T-cell (primary cell): Measurements from ENCODE around the gene EPPIN. TPM values are rescaled to one million over a fixed set of nuclear protein-coding genes. Genes with fewer than 3 reads are reported as not detected.

ENCODE experiments used
- ATAC-seq, 4 experiments: fragments of 200-7000 bp in 3 of 4; fragments of 150-1000 bp in 1 of 4; cut with Tn5 transposase; replicated peaks in 1 of 4; 1 replicate in 3 of 4; 2 replicates in 1 of 4; pipeline ENCODE4 v1.10.0; 2021; ENCODE audit warnings: moderate library complexity in 3 of 4, mild to moderate bottlenecking in 2 of 4, moderate number of reproducible peaks in 1 of 4
- CTCF ChIA-PET, 2 donors: fragments of 300-600 bp; sonication (Branson Sonifier 250); formaldehyde crosslinking; loops; one replicate each; lab custom pipeline; 2022; ENCODE audit warnings: antibody characterized with exemption in 2 of 2; lab: Charles Lee
- POLR2A ChIA-PET, 2 donors: fragments of 300-600 bp; sonication (Branson Sonifier 250); formaldehyde crosslinking; loops; one replicate each; lab custom pipeline; 2022; ENCODE audit warnings: antibody characterized with exemption in 2 of 2; lab: Charles Lee
- DNase-seq, 35 experiments: peaks; one replicate each; pipeline versions ENCODE4 v3.0.0 to v3.0.0-alpha.2; 2013 to 2023
- H3K27ac ChIP-seq: one replicate; pipeline ENCODE4 v1.5.1; 2013; ENCODE audit warnings: low read length
- H3K27me3 ChIP-seq, 2 experiments: replicated peaks in 1 of 2; 1 replicate in 1 of 2; 2 replicates in 1 of 2; pipeline versions ENCODE4 v1.6.1 to v1.7.0; 2013; ENCODE audit warnings: low read length in 1 of 2, mixed read lengths in 1 of 2; ENCODE audit not compliant: control insufficient read depth in 2 of 2, insufficient read depth in 2 of 2; ENCODE audit errors: extremely low read depth in 1 of 2
- H3K36me3 ChIP-seq, 2 donors: 1 replicate in 1 of 2; 2 replicates in 1 of 2; pipeline versions ENCODE4 v1.6.1 to v1.7.0; 2013; ENCODE audit warnings: low read length in 1 of 2; ENCODE audit not compliant: control insufficient read depth in 2 of 2, insufficient read depth in 1 of 2; ENCODE audit errors: extremely low read depth in 1 of 2
- H3K4me1 ChIP-seq, 2 experiments: 1 replicate in 1 of 2; 2 replicates in 1 of 2; pipeline versions ENCODE4 v1.6.1 to v1.7.0; 2013; ENCODE audit warnings: low read length in 2 of 2, mixed read lengths in 1 of 2; ENCODE audit not compliant: insufficient read depth in 2 of 2, control insufficient read depth in 1 of 2; ENCODE audit errors: extremely low read depth in 1 of 2
- H3K4me3 ChIP-seq, 2 donors: 1 replicate in 1 of 2; 2 replicates in 1 of 2; pipeline versions ENCODE4 v1.5.1 to v1.7.0; 2013; ENCODE audit warnings: mild to moderate bottlenecking in 2 of 2, low read length in 1 of 2, moderate library complexity in 1 of 2; ENCODE audit not compliant: control insufficient read depth in 1 of 2; ENCODE audit errors: extremely low read depth in 1 of 2
- H3K9me3 ChIP-seq: 2 replicates; pipeline ENCODE4 v1.7.0; 2013
- H3K27ac Mint-ChIP-seq, 2 donors: one replicate each; pipeline ENCODE4 v1.8.0; 2020 to 2021; ENCODE audit warnings: mild to moderate bottlenecking in 2 of 2, mixed read lengths in 2 of 2
- H3K27me3 Mint-ChIP-seq, 2 donors: one replicate each; pipeline ENCODE4 v1.8.0; 2021 to 2022; ENCODE audit warnings: mixed read lengths in 2 of 2
- H3K36me3 Mint-ChIP-seq: one replicate; pipeline ENCODE4 v1.8.0; 2021; ENCODE audit warnings: mixed read lengths
- H3K4me1 Mint-ChIP-seq, 3 donors: one replicate each; pipeline ENCODE4 v1.8.0; 2020 to 2022; ENCODE audit warnings: mixed read lengths in 3 of 3, mild to moderate bottlenecking in 1 of 3
- H3K4me3 Mint-ChIP-seq, 3 donors: one replicate each; pipeline ENCODE4 v1.8.0; 2020 to 2022; ENCODE audit warnings: mild to moderate bottlenecking in 3 of 3, mixed read lengths in 3 of 3, moderate library complexity in 3 of 3
- H3K9me3 Mint-ChIP-seq, 3 donors: one replicate each; pipeline ENCODE4 v1.8.0; 2020 to 2022; ENCODE audit warnings: mixed read lengths in 3 of 3
- WGBS: methylation state at CpG from one replicate; pipeline ENCODE4 v1.1.5; 2013; ENCODE audit warnings: missing lambda C conversion rate; ENCODE audit not compliant: insufficient coverage; 5-methylcytosine and 5-hydroxymethylcytosine counted together
- total RNA-seq, 35 experiments: library from RNA in 6 of 35; stranded (reverse) in 6 of 35; fragments of 120-200 nt in 1 of 35; gene quantifications; one replicate each; pipeline versions ENCODE4 v1.2.1 to v1.2.4 and lab custom pipeline; 2013 to 2026

The EPPIN gene
- total RNA-seq, 5 donors from 2014 or later (not counting 1 experiment from before 2014, with no cell fraction given), result not detected

GRCh38 chr20:45507011-45507820, 40.0 kb downstream of the EPPIN start:
- no peak overlapping the region for H3K4me3 Mint-ChIP-seq
- no peak overlapping the region for H3K4me3 ChIP-seq
- WGBS, result 100% methylated on average over 3 of the region's 5 CpGs
- no peak overlapping the region for H3K27ac Mint-ChIP-seq
- no peaks in the 10 kb centered on the region for H3K9me3 Mint-ChIP-seq
- H3K36me3 ChIP-seq, result no peaks in the 10 kb centered on the region
- H3K4me1 Mint-ChIP-seq, result peaks cover 0 to 2% (median 0%) of the 10 kb centered on the region in 3 donors
- ATAC-seq, result no peak
- H3K27ac ChIP-seq, result no peak overlapping the region
- no peaks in the 10 kb centered on the region for H3K36me3 Mint-ChIP-seq
- H3K9me3 ChIP-seq, result no peaks in the 10 kb centered on the region
- ChIA-PET POLR2A (no interaction called here), CTCF (no interaction called here)
- peaks cover 0 to 7% of the 10 kb centered on the region in 2 experiments for H3K27me3 ChIP-seq
- no peaks in the 10 kb centered on the region for H3K4me1 ChIP-seq
- H3K27me3 Mint-ChIP-seq, result peaks cover 25 to 48% of the 10 kb centered on the region in 2 donors
- DNase-seq, result no peak

- POLR2A ChIA-PET, result no interaction called here
- no peaks in the 10 kb centered on the region for H3K9me3 ChIP-seq
- Mint-ChIP-seq H3K4me1 (peaks cover 0 to 2% (median 0%) of the 10 kb centered on the region in 3 donors), H3K27me3 (peaks cover 30 to 52% of the 10 kb centered on the region in 2 donors), H3K9me3 (no peaks in the 10 kb centered on the region), H3K36me3 (no peaks in the 10 kb centered on the region), H3K4me3 (no peak overlapping the region), H3K27ac (no peak overlapping the region)
- peaks cover 0 to 7% of the 10 kb centered on the region in 2 experiments for H3K27me3 ChIP-seq
- no peak overlapping the region for H3K4me3 ChIP-seq
- no peaks in the 10 kb centered on the region for H3K36me3 ChIP-seq
- no peak for ATAC-seq
- no peak overlapping the region for H3K27ac ChIP-seq
- no peaks in the 10 kb centered on the region for H3K4me1 ChIP-seq
- CTCF ChIA-PET, result no interaction called here
- no CpG with 5 or more reads among the region's 2 CpGs for WGBS
- no peak for DNase-seq
Measured at GRCh38 chr20:45506398-45506797, 40.8 kb downstream of the EPPIN start.

GRCh38 chr20:45503403-45503802, 43.8 kb downstream of the EPPIN start:
- POLR2A ChIA-PET, result interaction anchor here (0.6 kb wide), 2 partner anchors 187 to 1549 kb away, joined by 3 read pairs; no protein-coding TSS in a partner anchor
- Mint-ChIP-seq H3K4me3 (no peak overlapping the region), H3K36me3 (no peaks in the 10 kb centered on the region), H3K27ac (no peak overlapping the region), H3K27me3 (peaks cover 43 to 56% of the 10 kb centered on the region in 2 donors), H3K4me1 (peaks cover 0 to 2% (median 0%) of the 10 kb centered on the region in 3 donors), H3K9me3 (no peaks in the 10 kb centered on the region)
- no peak overlapping the region for H3K27ac ChIP-seq
- DNase-seq (no peak), ATAC-seq (no peak)
- CTCF ChIA-PET, result interaction anchor here in 1 of 2 donors (0.6 kb wide), 1 partner anchor 247 kb away, joined by 3 read pairs; no protein-coding TSS in a partner anchor
- H3K27me3 ChIP-seq, result peaks cover 0 to 20% of the 10 kb centered on the region in 2 experiments
- H3K9me3 ChIP-seq, result no peaks in the 10 kb centered on the region
- no peak overlapping the region for H3K4me3 ChIP-seq
- H3K36me3 ChIP-seq, result no peaks in the 10 kb centered on the region
- no CpG with 5 or more reads among the region's 2 CpGs for WGBS
- H3K4me1 ChIP-seq, result no peaks in the 10 kb centered on the region

GRCh38 chr20:45502561-45502960, 44.6 kb downstream of the EPPIN start:
- ATAC-seq, result no peak
- peaks cover 43 to 55% of the 10 kb centered on the region in 2 donors for H3K27me3 Mint-ChIP-seq
- no peak overlapping the region for H3K4me3 ChIP-seq
- peaks cover 0 to 2% (median 0%) of the 10 kb centered on the region in 3 donors for H3K4me1 Mint-ChIP-seq
- H3K27ac Mint-ChIP-seq, result no peak overlapping the region
- no peak overlapping the region for H3K27ac ChIP-seq
- no peaks in the 10 kb centered on the region for H3K36me3 Mint-ChIP-seq
- H3K4me1 ChIP-seq, result no peaks in the 10 kb centered on the region
- POLR2A ChIA-PET, result interaction anchor here in 1 of 2 donors (0.6 kb wide), 1 partner anchor 133 kb away, joined by 5 read pairs; no protein-coding TSS in a partner anchor
- no CpG with 5 or more reads among the region's 1 CpG for whole genome bisulfite sequencing
- no peak for DNase-seq
- H3K4me3 Mint-ChIP-seq, result no peak overlapping the region
- no peaks in the 10 kb centered on the region for H3K36me3 ChIP-seq
- peaks cover 2 to 22% of the 10 kb centered on the region in 2 experiments for H3K27me3 ChIP-seq
- no peaks in the 10 kb centered on the region for H3K9me3 ChIP-seq
- CTCF ChIA-PET, result interaction anchor here in 1 of 2 donors (0.6 kb wide), 1 partner anchor 1697 kb away, joined by 3 read pairs; no protein-coding TSS in a partner anchor
- no peaks in the 10 kb centered on the region for H3K9me3 Mint-ChIP-seq

- Histone ChIP-seq H3K36me3 (no peaks in the 10 kb centered on the region), H3K27me3 (peaks cover 2 to 25% of the 10 kb centered on the region in 2 experiments), H3K9me3 (no peaks in the 10 kb centered on the region), H3K4me3 (no peak overlapping the region), H3K4me1 (no peaks in the 10 kb centered on the region), H3K27ac (no peak overlapping the region)
- ChIA-PET CTCF (no interaction called here), POLR2A (no interaction called here)
- H3K36me3 Mint-ChIP-seq, result no peaks in the 10 kb centered on the region
- ATAC-seq, result no peak
- H3K27me3 Mint-ChIP-seq, result peaks cover 43 to 49% of the 10 kb centered on the region in 2 donors
- H3K9me3 Mint-ChIP-seq, result no peaks in the 10 kb centered on the region
- H3K27ac Mint-ChIP-seq, result no peak overlapping the region
- DNase-seq, result no peak
- WGBS, result no CpG with 5 or more reads among the region's 1 CpG
- H3K4me1 Mint-ChIP-seq, result no peaks in the 10 kb centered on the region
- no peak overlapping the region for H3K4me3 Mint-ChIP-seq
Measured at GRCh38 chr20:45501600-45501999, 45.6 kb downstream of the EPPIN start.

GRCh38 chr20:45500022-45500421, 47.2 kb downstream of the EPPIN start:
- 54% methylated on average over 3 of the region's 6 CpGs for WGBS
- peaks cover 34 to 51% of the 10 kb centered on the region in 2 donors for H3K27me3 Mint-ChIP-seq

More at GRCh38 chr20:45500022-45500421, 47.2 kb downstream of the EPPIN start:
- no peak overlapping the region for H3K27ac ChIP-seq
- no peak overlapping the region for H3K4me3 ChIP-seq
- ChIA-PET CTCF (no interaction called here), POLR2A (no interaction called here)
- no peaks in the 10 kb centered on the region for H3K36me3 ChIP-seq
- H3K27me3 ChIP-seq, result peaks cover 2 to 29% of the 10 kb centered on the region in 2 experiments
- DNase-seq, result no peak
- Mint-ChIP-seq H3K4me3 (no peak overlapping the region), H3K4me1 (no peaks in the 10 kb centered on the region), H3K36me3 (no peaks in the 10 kb centered on the region), H3K27ac (no peak overlapping the region), H3K9me3 (no peaks in the 10 kb centered on the region)
- no peaks in the 10 kb centered on the region for H3K4me1 ChIP-seq
- no peaks in the 10 kb centered on the region for H3K9me3 ChIP-seq
- no peak for ATAC-seq
